ENCODE data around the gene CAMK2N1.

DNA sequence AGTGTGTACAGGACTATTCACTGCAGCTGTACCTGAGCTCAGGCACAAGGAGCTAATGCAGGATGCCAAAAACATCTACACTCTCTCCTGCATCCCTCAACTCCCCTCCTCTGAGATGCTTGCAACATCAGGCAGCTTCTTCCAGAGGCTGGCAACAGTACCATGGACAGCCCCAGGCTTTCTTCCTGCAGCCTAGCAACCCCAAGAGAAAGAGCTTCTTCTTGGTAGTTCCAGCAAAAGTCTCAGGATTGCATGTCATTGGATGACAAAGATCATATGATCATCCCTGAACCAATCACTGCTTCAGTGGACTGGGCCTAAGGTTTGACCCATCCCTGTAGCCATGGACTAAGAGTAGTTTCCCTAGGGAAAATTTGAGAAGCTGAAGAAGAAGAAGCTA lies 46.7 kb downstream of the CAMK2N1 start:
- TF ChIP-seq CTCF (IDR thresholded peaks at IDR 0.05) (no peak), POLR2A (IDR thresholded peaks at IDR 0.05) (no peak)
